HFFc6 (cell line): ENCODE measurements around the gene POU2AF1. TPM values are rescaled to one million over a fixed set of nuclear protein-coding genes. Genes with fewer than 3 reads are reported as not detected.
"Not testable (repeated sequence)": the region's sequence is repeated elsewhere in the genome, so short reads cannot be mapped to it uniquely, and the experiment has no call there.

Experiments
- DNase-seq: peaks from one replicate; pipeline ENCODE4 v3.0.0-alpha.2; 2018
- H3K27ac Mint-ChIP-seq: 2 replicates; pipeline ENCODE4 v1.8.0; 2020; ENCODE audit warnings: mild to moderate bottlenecking, mixed read lengths
- H3K27me3 Mint-ChIP-seq: 2 replicates; pipeline ENCODE4 v1.8.0; 2021; ENCODE audit warnings: mild to moderate bottlenecking, moderate library complexity, mixed read lengths; ENCODE audit not compliant: insufficient read depth
- H3K36me3 Mint-ChIP-seq: 2 replicates; pipeline ENCODE4 v1.8.0; 2021; ENCODE audit warnings: low read depth, mixed read lengths
- H3K4me1 Mint-ChIP-seq: 2 replicates; pipeline ENCODE4 v1.8.0; 2020; ENCODE audit warnings: low read depth, mixed read lengths
- H3K4me3 Mint-ChIP-seq: 2 replicates; pipeline ENCODE4 v1.8.0; 2020; ENCODE audit warnings: mild to moderate bottlenecking, moderate library complexity, mixed read lengths
- H3K9me3 Mint-ChIP-seq: 2 replicates; pipeline ENCODE4 v1.8.0; 2020; ENCODE audit warnings: mild to moderate bottlenecking, mixed read lengths
- CTCF ChIP-seq: fragments of 200-600 bp; sonication (generic); IDR thresholded peaks from 2 replicates; pipeline ENCODE4 v1.5.0; 2021; ENCODE audit warnings: antibody characterized with exemption, mild to moderate bottlenecking
- total RNA-seq, 6 experiments: library from RNA; stranded (reverse); fragmentation: NEBNext Ultra II Directional; extraction: Animal tissue kit (Norgen Biotek cat#: 25700); gene quantifications; 2 replicates in 1 of 6; 3 replicates in 5 of 6; pipeline ENCODE4 v1.2.3, GENCODE V29; 2021

The POU2AF1 gene
- total RNA-seq, 6 experiments from 2014 or later = not detected

- Mint-ChIP-seq H3K9me3 (no peaks in the 10 kb centered on the region), H3K4me1 (peaks cover 19% of the 10 kb centered on the region), H3K27me3 (peaks cover 21% of the 10 kb centered on the region), H3K27ac (no peak overlapping the region), H3K4me3 (peak overlapping the region; percentile 33), H3K36me3 (no peaks in the 10 kb centered on the region)
- TF ChIP-seq CTCF = no peak
- DNase-seq = peak; percentile 40
Measured at GRCh38 chr11:111324277-111324720, 54.8 kb downstream of the POU2AF1 start.

GRCh38 chr11:111322534-111322933 lies 56.5 kb downstream of the POU2AF1 start:
- H3K27ac Mint-ChIP-seq = no peak overlapping the region
- no peak for DNase-seq
- peaks cover 13% of the 10 kb centered on the region for H3K4me1 Mint-ChIP-seq
- no peaks in the 10 kb centered on the region for H3K36me3 Mint-ChIP-seq
- peaks cover 28% of the 10 kb centered on the region for H3K27me3 Mint-ChIP-seq
- H3K4me3 Mint-ChIP-seq = no peak overlapping the region
- H3K9me3 Mint-ChIP-seq = no peaks in the 10 kb centered on the region
- no peak for TF ChIP-seq CTCF

DNA sequence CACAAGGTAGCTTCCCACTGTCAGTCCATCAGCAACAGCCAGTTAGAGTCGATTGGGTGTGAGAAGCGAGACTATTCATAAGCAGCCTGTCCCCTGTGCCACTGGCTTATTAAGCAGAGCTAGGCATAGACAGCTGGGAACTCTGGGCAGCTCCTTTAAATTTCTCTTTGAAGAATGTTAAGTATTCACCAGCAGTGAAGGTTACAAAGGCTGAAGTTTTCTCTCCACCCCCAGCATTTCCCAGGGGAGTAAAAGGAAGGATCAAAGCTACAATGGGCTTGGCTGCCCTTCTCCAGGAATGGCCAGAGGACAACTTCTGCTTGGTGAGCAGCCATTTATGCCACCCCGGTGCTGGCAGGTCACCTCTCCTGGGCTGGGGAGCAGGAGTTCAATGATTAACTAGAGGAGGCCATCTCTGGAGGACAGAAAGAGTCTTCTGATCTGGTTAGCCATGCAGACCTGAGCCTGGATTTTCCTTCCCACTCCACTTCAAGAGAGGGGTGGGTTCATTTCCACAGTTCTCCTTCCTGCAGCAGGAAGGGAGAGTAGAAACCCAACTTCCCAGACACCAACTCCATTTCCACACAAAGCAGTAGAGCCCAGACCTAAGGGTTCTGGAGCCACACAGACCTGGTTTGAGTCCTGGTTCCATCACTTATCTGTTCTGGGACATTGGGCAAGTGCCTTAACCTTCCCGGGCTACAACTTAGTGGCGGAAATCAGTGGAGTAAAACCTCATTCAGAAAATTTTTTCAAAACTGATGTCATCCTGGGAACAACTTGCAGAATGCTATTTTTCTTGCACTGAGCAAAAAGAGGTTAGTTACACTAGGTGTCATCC lies 58.1 kb downstream of the POU2AF1 start:
- Mint-ChIP-seq H3K9me3 (no peaks in the 10 kb centered on the region), H3K27ac (no peak overlapping the region), H3K4me3 (no peak overlapping the region), H3K36me3 (no peaks in the 10 kb centered on the region), H3K27me3 (peaks cover 31% of the 10 kb centered on the region), H3K4me1 (peaks cover 13% of the 10 kb centered on the region)
- no peak for DNase-seq
- TF ChIP-seq CTCF = no peak

GRCh38 chr11:111320199-111320598 lies 58.9 kb downstream of the POU2AF1 start:
- H3K27ac Mint-ChIP-seq, DNase-seq, H3K36me3 Mint-ChIP-seq, H3K9me3 Mint-ChIP-seq, H3K4me3 Mint-ChIP-seq: not testable (repeated sequence)
- Mint-ChIP-seq H3K27me3 (peaks cover 34% of the 10 kb centered on the region), H3K4me1 (peaks cover 13% of the 10 kb centered on the region)

GRCh38 chr11:111319296-111319695 lies 59.8 kb downstream of the POU2AF1 start:
- Mint-ChIP-seq H3K36me3 (no peaks in the 10 kb centered on the region), H3K27ac (no peak overlapping the region), H3K4me1 (peaks cover 4% of the 10 kb centered on the region), H3K9me3 (no peaks in the 10 kb centered on the region), H3K27me3 (peaks cover 34% of the 10 kb centered on the region), H3K4me3 (no peak overlapping the region)
- DNase-seq = no peak
- no peak for TF ChIP-seq CTCF

GRCh38 chr11:111312076-111312475 lies 67.0 kb downstream of the POU2AF1 start:
- no peak overlapping the region for H3K27ac Mint-ChIP-seq
- H3K4me1 Mint-ChIP-seq = no peaks in the 10 kb centered on the region
- H3K36me3 Mint-ChIP-seq = no peaks in the 10 kb centered on the region
- DNase-seq = no peak
- H3K9me3 Mint-ChIP-seq = no peaks in the 10 kb centered on the region
- no peak overlapping the region for H3K4me3 Mint-ChIP-seq
- TF ChIP-seq CTCF = no peak
- peaks cover 32% of the 10 kb centered on the region for H3K27me3 Mint-ChIP-seq
